Loucy (cell line): ENCODE measurements around the gene OR2M2.

Experiments used
- EZH2phosphoT487 ChIP-seq: fragments of 200-600 bp; IDR thresholded peaks from 2 replicates; pipeline ENCODE4 v1.6.1; 2018; ENCODE audit warnings: antibody characterized with exemption, mild to moderate bottlenecking, moderate library complexity, borderline replicate concordance
- TF ChIP-seq, protein P1 (sequence below): fragments of 200-600 bp; sonication (generic); conservative IDR thresholded peaks from 2 replicates; pipeline ENCODE4 v1.5.1; 2014; ENCODE audit warnings: mild to moderate bottlenecking, antibody characterized with exemption, low read length

DNA sequence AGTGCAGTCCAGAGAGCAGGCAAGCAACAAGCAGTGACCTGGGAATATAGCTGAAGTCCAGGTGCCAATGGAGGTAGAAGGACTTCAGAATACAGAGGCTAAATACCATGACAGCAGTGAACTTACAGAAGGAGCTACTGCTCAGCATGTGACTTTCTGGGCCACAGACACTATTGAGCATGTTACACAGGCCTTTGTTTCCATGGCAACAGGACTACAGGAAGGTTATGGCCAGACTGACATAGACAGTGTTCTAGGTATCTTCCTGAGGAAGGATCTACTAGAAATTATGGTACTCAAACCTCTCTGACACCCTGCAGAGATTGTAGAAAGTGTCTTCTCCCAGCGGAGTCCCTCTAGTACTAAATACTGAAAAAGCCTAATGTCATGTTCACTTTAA is 18.7 kb upstream of the OR2M2 start:
- TF ChIP-seq, protein P1, sequence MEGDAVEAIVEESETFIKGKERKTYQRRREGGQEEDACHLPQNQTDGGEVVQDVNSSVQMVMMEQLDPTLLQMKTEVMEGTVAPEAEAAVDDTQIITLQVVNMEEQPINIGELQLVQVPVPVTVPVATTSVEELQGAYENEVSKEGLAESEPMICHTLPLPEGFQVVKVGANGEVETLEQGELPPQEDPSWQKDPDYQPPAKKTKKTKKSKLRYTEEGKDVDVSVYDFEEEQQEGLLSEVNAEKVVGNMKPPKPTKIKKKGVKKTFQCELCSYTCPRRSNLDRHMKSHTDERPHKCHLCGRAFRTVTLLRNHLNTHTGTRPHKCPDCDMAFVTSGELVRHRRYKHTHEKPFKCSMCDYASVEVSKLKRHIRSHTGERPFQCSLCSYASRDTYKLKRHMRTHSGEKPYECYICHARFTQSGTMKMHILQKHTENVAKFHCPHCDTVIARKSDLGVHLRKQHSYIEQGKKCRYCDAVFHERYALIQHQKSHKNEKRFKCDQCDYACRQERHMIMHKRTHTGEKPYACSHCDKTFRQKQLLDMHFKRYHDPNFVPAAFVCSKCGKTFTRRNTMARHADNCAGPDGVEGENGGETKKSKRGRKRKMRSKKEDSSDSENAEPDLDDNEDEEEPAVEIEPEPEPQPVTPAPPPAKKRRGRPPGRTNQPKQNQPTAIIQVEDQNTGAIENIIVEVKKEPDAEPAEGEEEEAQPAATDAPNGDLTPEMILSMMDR: no peak
- TF ChIP-seq EZH2phosphoT487: no peak
